Urothelium cell line (cell line): ENCODE results near the gene CENPP.
"Not testable (repeated sequence)": the region's sequence is repeated elsewhere in the genome, so short reads cannot be mapped to it uniquely, and the experiment has no call there.

Experiments
- DNase-seq: peaks from one replicate; pipeline ENCODE4 v3.0.0; 2011; ENCODE audit warnings: low spot score, mixed read lengths
- FAIRE-seq: peaks from 2 replicates; lab custom pipeline; 2011; peaks lifted over from hg19 to GRCh38; lab: Jason Lieb, UNC

CENPP gene

GRCh38 chr9:92610470-92611420, 285.0 kb downstream of the CENPP start:
- DNase-seq (no peak), FAIRE-seq (no peak)

GRCh38 chr9:92611621-92612285, 286.0 kb downstream of the CENPP start:
- no peak for FAIRE-seq

GRCh38 chr9:92612292-92612691, 286.5 kb downstream of the CENPP start:
- FAIRE-seq = no peak
- no peak for DNase-seq

More at GRCh38 chr9:92611621-92612285, 286.0 kb downstream of the CENPP start:
- DNase-seq = no peak

- FAIRE-seq = no peak
- DNase-seq = no peak
Measured at GRCh38 chr9:92612816-92613215, 287.1 kb downstream of the CENPP start.

GRCh38 chr9:92613268-92614122, 287.7 kb downstream of the CENPP start:
- no peak for FAIRE-seq
- DNase-seq = no peak

- FAIRE-seq (no peak), DNase-seq (no peak)
Measured at GRCh38 chr9:92614123-92614510, 288.4 kb downstream of the CENPP start.

GRCh38 chr9:92614763-92615461, 289.2 kb downstream of the CENPP start:
- FAIRE-seq (no peak), DNase-seq (no peak)

- DNase-seq = no peak
- FAIRE-seq = no peak
Measured at GRCh38 chr9:92615790-92616189, 290.0 kb downstream of the CENPP start.

GRCh38 chr9:92616199-92616641, 290.5 kb downstream of the CENPP start:
- DNase-seq (no peak), FAIRE-seq (no peak)

- FAIRE-seq = no peak
- DNase-seq = no peak
Measured at GRCh38 chr9:92616655-92617111, 290.9 kb downstream of the CENPP start.

GRCh38 chr9:92617195-92617813, 291.6 kb downstream of the CENPP start:
- no peak for FAIRE-seq
- no peak for DNase-seq

GRCh38 chr9:92617951-92618510, 292.3 kb downstream of the CENPP start:
- DNase-seq (no peak), FAIRE-seq (no peak)

GRCh38 chr9:92618633-92619225, 293.0 kb downstream of the CENPP start:
- DNase-seq (no peak), FAIRE-seq (no peak)

GRCh38 chr9:92619601-92620300, 294.0 kb downstream of the CENPP start:
- no peak for FAIRE-seq
- no peak for DNase-seq

- no peak for DNase-seq
- no peak for FAIRE-seq
Measured at GRCh38 chr9:92620845-92621244, 295.1 kb downstream of the CENPP start.

GRCh38 chr9:92623936-92624335, 298.2 kb downstream of the CENPP start:
- not testable (repeated sequence) for FAIRE-seq, DNase-seq

GRCh38 chr9:92626484-92626883, 300.7 kb downstream of the CENPP start:
- FAIRE-seq = no peak
- no peak for DNase-seq

- DNase-seq = no peak
- no peak for FAIRE-seq
Measured at GRCh38 chr9:92627651-92628050, 301.9 kb downstream of the CENPP start.
